GM23248 (cell line): ENCODE measurements around the gene RBM4B. TPM values are rescaled to one million over a fixed set of nuclear protein-coding genes. Genes with fewer than 3 reads are reported as not detected.

ENCODE experiments used
- DNase-seq: peaks from one replicate; pipeline ENCODE4 v3.0.0-alpha.2; 2015
- H2AFZ ChIP-seq: fragments of 200-600 bp; sonication (generic); 2 replicates; pipeline ENCODE4 v1.6.1; 2016; ENCODE audit warnings: antibody characterized with exemption
- H3F3A ChIP-seq: fragments of 200-600 bp; sonication (generic); 2 replicates; pipeline ENCODE4 v1.6.1; 2016; ENCODE audit warnings: mild to moderate bottlenecking, antibody characterized with exemption, mixed run types; ENCODE audit not compliant: insufficient read depth
- H3K27ac ChIP-seq: fragments of 200-600 bp; sonication (generic); 2 replicates; pipeline ENCODE4 v1.5.1; 2016; ENCODE audit warnings: mild to moderate bottlenecking
- H3K27me3 ChIP-seq: fragments of 200-600 bp; sonication (generic); replicated peaks from 2 replicates; pipeline ENCODE4 v1.6.1; 2016; ENCODE audit warnings: mild to moderate bottlenecking; ENCODE audit not compliant: insufficient read depth
- H3K36me3 ChIP-seq: fragments of 200-600 bp; sonication (generic); 2 replicates; pipeline ENCODE4 v1.6.1; 2016; ENCODE audit warnings: low read depth, mild to moderate bottlenecking
- H3K4me1 ChIP-seq: fragments of 200-600 bp; sonication (generic); 2 replicates; pipeline ENCODE4 v1.6.1; 2016; ENCODE audit warnings: mild to moderate bottlenecking; ENCODE audit not compliant: insufficient read depth
- H3K4me2 ChIP-seq: fragments of 200-600 bp; sonication (generic); one replicate; pipeline ENCODE4 v1.6.1; 2016; ENCODE audit warnings: mild to moderate bottlenecking; ENCODE audit not compliant: unreplicated experiment
- H3K4me3 ChIP-seq: fragments of 200-600 bp; sonication (generic); 2 replicates; pipeline ENCODE4 v1.5.1; 2016; ENCODE audit warnings: mild to moderate bottlenecking
- H3K79me2 ChIP-seq: fragments of 200-600 bp; sonication (generic); 2 replicates; pipeline ENCODE4 v1.6.1; 2016; ENCODE audit warnings: mild to moderate bottlenecking; ENCODE audit not compliant: insufficient read depth
- H3K9ac ChIP-seq: fragments of 200-600 bp; sonication (generic); 2 replicates; pipeline ENCODE4 v1.6.1; 2016; ENCODE audit warnings: mild to moderate bottlenecking
- H3K9me2 ChIP-seq: fragments of 200-600 bp; sonication (generic); 2 replicates; pipeline ENCODE4 v1.6.1; 2016; ENCODE audit warnings: mixed run types, mild to moderate bottlenecking, moderate library complexity; ENCODE audit not compliant: insufficient read depth
- H3K9me3 ChIP-seq: fragments of 200-600 bp; sonication (generic); one replicate; pipeline ENCODE4 v1.6.1; 2017; ENCODE audit warnings: low read depth
- H4K20me1 ChIP-seq: fragments of 200-600 bp; sonication (generic); 2 replicates; pipeline ENCODE4 v1.6.0; 2016; ENCODE audit not compliant: insufficient read depth
- EZH2 ChIP-seq: fragments of 200-600 bp; sonication (generic); IDR thresholded peaks from 2 replicates; pipeline ENCODE4 v1.6.1; 2018; ENCODE audit warnings: antibody characterized with exemption, mild to moderate bottlenecking; ENCODE audit not compliant: insufficient read depth, poor library complexity, severe bottlenecking
- EZH2phosphoT487 ChIP-seq: fragments of 200-600 bp; sonication (generic); IDR thresholded peaks from 2 replicates; pipeline ENCODE4 v1.6.1; 2018; ENCODE audit warnings: antibody characterized with exemption, moderate library complexity, mild to moderate bottlenecking, low read depth; ENCODE audit not compliant: insufficient read depth
- WGBS, 2 experiments: methylation state at CpG; one replicate each; pipeline ENCODE4 v1.1.6; 2015 to 2017; ENCODE audit warnings: low lambda C conversion rate in 2 of 2, low coverage in 1 of 2; ENCODE audit errors: missing lambda C conversion rate in 2 of 2; 5-methylcytosine and 5-hydroxymethylcytosine counted together
- in situ Hi-C: fragments of 300-500 bp; cut with MboI; formaldehyde crosslinking; loops from 2 replicates; pipeline ENCODE4 v1.15.0; 2020
- polyA plus RNA-seq: library from polyadenylated mRNA; unstranded; fragments of >200 nt; fragmentation: Nextera tagmentation; extraction: Ambion mirVana; gene quantifications from 2 replicates; pipeline ENCODE4 v1.2.1, GENCODE V29; 2016
- total RNA-seq: library from RNA; depleted of rRNA; stranded (reverse); fragments of >200 nt; shearing (Covaris generic); gene quantifications from 2 replicates; pipeline ENCODE4 v1.2.3, GENCODE V29; 2014

Gene RBM4B
- total and polyA plus RNA-seq, 2 experiments from 2014 or later: 18.5 to 23.4 TPM

DNA sequence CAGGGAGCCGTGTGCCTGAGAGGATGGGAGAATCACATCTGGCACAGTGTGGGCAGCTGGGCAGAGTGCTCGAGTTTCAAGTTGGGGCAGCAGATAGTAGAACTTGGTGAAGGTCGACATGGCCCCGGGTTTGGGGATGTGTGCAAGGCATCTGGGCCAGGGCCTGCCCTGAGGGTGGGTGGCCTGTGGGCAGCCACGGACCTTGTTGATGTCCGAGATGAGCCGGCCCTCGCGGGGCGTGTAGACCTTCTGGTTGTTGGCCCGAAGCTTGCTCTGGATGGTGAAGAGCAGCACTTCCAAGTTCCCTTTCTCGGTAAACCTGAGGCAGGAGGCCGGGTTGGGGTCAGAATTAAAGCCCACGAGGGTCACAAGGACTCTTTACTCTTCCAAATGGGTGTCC lies 31.0 kb upstream of the RBM4B start:
- H4K20me1 ChIP-seq: no peaks in the 10 kb centered on the region
- H3K27me3 ChIP-seq: no peaks in the 10 kb centered on the region; the same call in 1 of the 2 replicates
- no peak for DNase-seq
- no peaks in the 10 kb centered on the region for H3K9me2 ChIP-seq
- H3K9ac ChIP-seq: no peak overlapping the region
- TF ChIP-seq EZH2phosphoT487: no peak
- TF ChIP-seq EZH2: no peak
- H3K4me2 ChIP-seq: no peak overlapping the region
- H3K9me3 ChIP-seq: no peaks in the 10 kb centered on the region
- no peaks in the 10 kb centered on the region for H3K36me3 ChIP-seq
- no peaks in the 10 kb centered on the region for H3F3A ChIP-seq
- in situ Hi-C loops: no loop called here
- H3K4me1 ChIP-seq: no peaks in the 10 kb centered on the region
- H3K79me2 ChIP-seq: no peaks in the 10 kb centered on the region
- no peak overlapping the region for H3K4me3 ChIP-seq
- no peak overlapping the region for H3K27ac ChIP-seq
- 79% methylated on average over 14 of the region's 14 CpGs for WGBS, 2 experiments
- no peak overlapping the region for H2AFZ ChIP-seq

DNA sequence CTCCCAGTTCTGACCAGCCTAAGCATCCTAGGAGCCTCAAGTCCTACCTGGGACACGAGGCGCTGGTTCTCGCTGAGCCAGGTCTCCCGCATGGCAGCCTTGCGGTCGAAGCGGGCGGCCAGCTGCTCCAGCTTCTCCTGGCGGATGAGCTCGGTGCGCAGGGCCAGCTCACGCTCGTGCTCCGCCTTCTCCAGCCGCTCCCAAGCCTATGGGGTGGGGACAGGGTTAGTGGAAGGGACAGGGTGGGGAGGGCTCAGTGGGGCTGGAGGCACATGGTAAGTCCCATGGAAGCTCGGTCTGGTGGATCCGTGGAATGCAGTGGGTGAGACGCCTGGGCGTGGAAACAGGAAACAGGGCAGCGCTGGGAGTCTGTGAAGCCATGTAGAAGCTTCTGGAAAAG lies 30.4 kb upstream of the RBM4B start:
- TF ChIP-seq EZH2phosphoT487 (no peak), EZH2 (no peak)
- in situ Hi-C loops: no loop called here
- DNase-seq: no peak

GRCh38 chr11:66707486-66707885 lies 29.8 kb upstream of the RBM4B start:
- Histone ChIP-seq H3K4me3 (no peak overlapping the region), H3K79me2 (no peaks in the 10 kb centered on the region), H3K9me2 (no peaks in the 10 kb centered on the region), H3K36me3 (no peaks in the 10 kb centered on the region), H3K9ac (no peak overlapping the region), H3K4me2 (no peak overlapping the region), H3K4me1 (no peaks in the 10 kb centered on the region), H2AFZ (no peak overlapping the region), H3K27me3 (no peaks in the 10 kb centered on the region), H3F3A (no peaks in the 10 kb centered on the region), H4K20me1 (no peaks in the 10 kb centered on the region), H3K9me3 (no peaks in the 10 kb centered on the region), H3K27ac (no peak overlapping the region)
- TF ChIP-seq EZH2phosphoT487 (no peak), EZH2 (no peak)
- 84 to 87% methylated on average over 12 to 26 of the region's 26 CpGs for WGBS, 2 experiments
- no peak for DNase-seq
- in situ Hi-C loops: no loop called here

More for the DNA sequence above, 30.4 kb upstream of the RBM4B start:
- 79 to 82% methylated on average over 20 of the region's 20 CpGs for WGBS, 2 experiments
- H3K4me3 ChIP-seq: no peak overlapping the region
- no peak overlapping the region for H3K27ac ChIP-seq
- H3K9me3 ChIP-seq: no peaks in the 10 kb centered on the region
- no peak overlapping the region for H3K9ac ChIP-seq
- H3K27me3 ChIP-seq: no peaks in the 10 kb centered on the region; the same call in 1 of the 2 replicates
- no peaks in the 10 kb centered on the region for H3K36me3 ChIP-seq
- H3K79me2 ChIP-seq: no peaks in the 10 kb centered on the region
- H3K9me2 ChIP-seq: no peaks in the 10 kb centered on the region
- no peaks in the 10 kb centered on the region for H4K20me1 ChIP-seq
- no peak overlapping the region for H2AFZ ChIP-seq
- H3K4me1 ChIP-seq: no peaks in the 10 kb centered on the region
- H3K4me2 ChIP-seq: no peak overlapping the region
- no peaks in the 10 kb centered on the region for H3F3A ChIP-seq

GRCh38 chr11:66706989-66707388 lies 29.3 kb upstream of the RBM4B start:
- Histone ChIP-seq H3K27me3 (no peaks in the 10 kb centered on the region), H3K4me1 (no peaks in the 10 kb centered on the region), H3K9ac (no peak overlapping the region), H3K4me2 (no peak overlapping the region), H4K20me1 (no peaks in the 10 kb centered on the region), H3K4me3 (no peak overlapping the region), H3K9me2 (no peaks in the 10 kb centered on the region), H2AFZ (no peak overlapping the region), H3K79me2 (no peaks in the 10 kb centered on the region), H3K9me3 (no peaks in the 10 kb centered on the region), H3K27ac (no peak overlapping the region), H3F3A (no peaks in the 10 kb centered on the region), H3K36me3 (no peaks in the 10 kb centered on the region)
- in situ Hi-C loops: no loop called here
- no peak for DNase-seq
- 85 to 87% methylated on average over 9 of the region's 9 CpGs for WGBS, 2 experiments
- TF ChIP-seq EZH2 (no peak), EZH2phosphoT487 (no peak)

DNA sequence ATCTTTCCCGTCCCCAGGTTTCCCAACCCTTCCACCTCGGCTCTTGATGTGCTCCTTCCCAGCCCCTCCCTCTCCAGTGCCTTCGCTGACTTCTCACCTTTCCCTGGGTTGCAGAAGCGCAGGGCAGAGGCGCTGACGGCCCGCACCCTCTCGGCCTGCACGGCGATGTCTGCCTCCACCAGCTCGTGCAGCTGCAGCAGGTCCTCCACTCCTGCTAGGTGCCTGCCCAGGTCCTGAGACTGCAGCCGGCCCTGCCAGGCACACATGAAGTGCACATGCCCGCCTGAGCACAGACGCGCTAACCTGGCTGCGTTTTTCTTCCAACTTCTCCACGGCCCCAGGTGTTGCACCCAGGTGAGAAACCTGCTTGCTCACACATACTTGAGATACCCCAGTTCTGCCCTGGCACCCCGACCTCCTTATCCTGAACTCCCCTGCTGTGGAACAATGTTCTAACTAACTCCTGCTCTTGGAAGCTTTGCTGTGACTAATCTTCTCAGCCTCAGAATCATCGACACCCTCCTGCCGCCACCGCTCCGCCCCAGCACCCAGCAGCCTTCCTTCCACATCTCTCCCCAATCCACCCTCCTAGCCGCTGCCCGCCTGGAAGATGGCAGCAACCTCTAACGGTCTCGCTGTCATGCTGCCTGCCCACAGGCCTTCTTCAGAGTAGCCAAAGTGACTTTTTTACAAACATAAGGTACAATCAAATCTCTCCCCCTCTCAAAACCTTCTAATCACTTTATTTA lies 28.1 kb upstream of the RBM4B start:
- Histone ChIP-seq H3K27me3 (no peaks in the 10 kb centered on the region), H3K9me2 (no peaks in the 10 kb centered on the region), H3K9ac (no peak overlapping the region), H4K20me1 (no peaks in the 10 kb centered on the region), H3K4me3 (no peak overlapping the region), H3K27ac (no peak overlapping the region), H3K4me2 (no peak overlapping the region), H3F3A (no peaks in the 10 kb centered on the region), H3K9me3 (no peaks in the 10 kb centered on the region), H3K4me1 (no peaks in the 10 kb centered on the region), H3K79me2 (no peaks in the 10 kb centered on the region), H2AFZ (no peak overlapping the region), H3K36me3 (no peaks in the 10 kb centered on the region)
- WGBS, 2 experiments: 82 to 84% methylated on average over 26 of the region's 26 CpGs
- TF ChIP-seq EZH2phosphoT487: no peak
- no peak for TF ChIP-seq EZH2
- DNase-seq: no peak
- in situ Hi-C loops: no loop called here
